ENCODE data around the gene MAP3K14. TPM values are rescaled to one million over a fixed set of nuclear protein-coding genes. Genes with fewer than 3 reads are reported as not detected.
"Not testable (repeated sequence)": the region's sequence is repeated elsewhere in the genome, so short reads cannot be mapped to it uniquely, and the experiment has no call there.

Gene MAP3K14
- total and polyA plus RNA-seq, 5 donors = 10.8 to 17.1 (median 15.0) TPM

- intact Hi-C loops (cut with DNase I) = no loop called here
- WGBS = 68% methylated on average over 6 of the region's 6 CpGs
- DNase-seq (no peak), ATAC-seq (no peak)
- H3K27me3 ChIP-seq (ENCODE audit: control insufficient read depth, insufficient read depth) = no peaks in the 10 kb centered on the region
- H3K4me3 ChIP-seq (ENCODE audit: low read length) = no peak overlapping the region
- H3K27ac ChIP-seq (ENCODE audit: low read length) = no peak overlapping the region
- no peaks in the 10 kb centered on the region for H3K4me1 ChIP-seq (ENCODE audit: control insufficient read depth, insufficient read depth, low read length)
- no peaks in the 10 kb centered on the region for H3K9me3 ChIP-seq (ENCODE audit: control insufficient read depth, low read length)
Observed at GRCh38 chr17:45347444-45347843, 30.6 kb upstream of the MAP3K14 start.

GRCh38 chr17:45346216-45347015 is 29.6 kb upstream of the MAP3K14 start:
- ATAC-seq (peak; percentile 54 to 63), DNase-seq (peak; percentile 45 to 76 (median 67))
- intact Hi-C loops (cut with DNase I) = no loop called here
- H3K27me3 ChIP-seq (ENCODE audit: control insufficient read depth, insufficient read depth) = no peaks in the 10 kb centered on the region
- H3K4me3 ChIP-seq (ENCODE audit: low read length) = no peak overlapping the region
- no peaks in the 10 kb centered on the region for H3K4me1 ChIP-seq (ENCODE audit: control insufficient read depth, insufficient read depth, low read length)
- peak overlapping the region; percentile 50 for H3K27ac ChIP-seq (ENCODE audit: low read length)
- no peaks in the 10 kb centered on the region for H3K9me3 ChIP-seq (ENCODE audit: control insufficient read depth, low read length)
- WGBS = 60% methylated on average over 13 of the region's 13 CpGs

- H3K27me3 ChIP-seq (ENCODE audit: control insufficient read depth, insufficient read depth) = no peaks in the 10 kb centered on the region
- H3K9me3 ChIP-seq (ENCODE audit: control insufficient read depth, low read length) = no peaks in the 10 kb centered on the region
- no peaks in the 10 kb centered on the region for H3K4me1 ChIP-seq (ENCODE audit: control insufficient read depth, insufficient read depth, low read length)
- 24% methylated on average over 3 of the region's 3 CpGs for WGBS
- peak overlapping the region; percentile 57 for H3K27ac ChIP-seq (ENCODE audit: low read length)
- no peak overlapping the region for H3K4me3 ChIP-seq (ENCODE audit: low read length)
- ATAC-seq (peak; percentile 76 to 81), DNase-seq (peak in 2 of 3 donors; percentile 33 to 65)
- intact Hi-C loops (cut with DNase I) = no loop called here
Observed at GRCh38 chr17:45345554-45346215, 28.9 kb upstream of the MAP3K14 start.

GRCh38 chr17:45345246-45345553 is 28.4 kb upstream of the MAP3K14 start:
- intact Hi-C loops (cut with DNase I) = no loop called here
- H3K4me1 ChIP-seq (ENCODE audit: control insufficient read depth, insufficient read depth, low read length) = no peaks in the 10 kb centered on the region
- ATAC-seq = peak in 1 of 2 donors; percentile 55
- peak; percentile 51 to 78 (median 65) for DNase-seq
- no peak overlapping the region for H3K4me3 ChIP-seq (ENCODE audit: low read length)
- WGBS = 64% methylated on average over 3 of the region's 3 CpGs
- H3K27me3 ChIP-seq (ENCODE audit: control insufficient read depth, insufficient read depth) = no peaks in the 10 kb centered on the region
- no peaks in the 10 kb centered on the region for H3K9me3 ChIP-seq (ENCODE audit: control insufficient read depth, low read length)
- peak overlapping the region; percentile 57 for H3K27ac ChIP-seq (ENCODE audit: low read length)

DNA sequence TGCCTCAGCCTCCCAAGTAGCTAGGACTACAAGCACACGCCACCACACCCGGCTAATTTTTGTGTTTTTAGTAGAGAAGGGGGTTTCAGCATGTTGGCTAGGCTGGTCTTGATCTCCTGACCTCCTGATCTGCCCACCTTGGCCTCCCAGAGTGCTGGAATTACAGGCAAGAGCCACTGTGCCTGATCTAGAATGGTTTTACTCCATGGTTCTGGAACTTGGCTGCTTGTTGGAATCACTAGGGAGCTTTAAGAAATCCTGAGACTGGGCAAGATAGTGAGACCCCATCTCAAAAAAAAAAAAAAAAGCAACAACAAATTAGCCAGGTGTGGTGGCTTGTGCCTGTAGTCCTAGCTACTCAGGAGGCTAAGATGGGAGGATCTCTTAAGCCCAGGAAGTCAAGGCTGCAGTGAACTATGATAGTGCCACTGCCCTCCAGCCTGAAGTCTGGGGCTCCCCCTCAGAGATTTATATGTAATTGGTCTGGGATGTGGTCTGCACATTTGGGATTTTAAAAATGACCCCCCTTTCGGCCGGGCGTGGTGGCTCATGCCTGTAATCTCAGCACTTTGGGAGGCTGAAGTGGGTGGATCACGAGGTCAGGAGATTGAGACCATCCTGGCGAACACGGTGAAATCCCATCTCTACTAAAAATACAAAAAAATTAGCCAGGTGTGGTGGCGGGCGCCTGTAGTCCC is 27.3 kb upstream of the MAP3K14 start:
- H3K9me3 ChIP-seq (ENCODE audit: control insufficient read depth, low read length); DNase-seq; H3K27ac ChIP-seq (ENCODE audit: low read length); H3K27me3 ChIP-seq (ENCODE audit: control insufficient read depth, insufficient read depth); ATAC-seq; H3K4me3 ChIP-seq (ENCODE audit: low read length); H3K4me1 ChIP-seq (ENCODE audit: control insufficient read depth, insufficient read depth, low read length): not testable (repeated sequence)
- intact Hi-C loops (cut with DNase I) = loop anchor here in 1 of 4 donors (2.0 kb wide), 1 partner anchor 19 kb away; no protein-coding TSS in a partner anchor
- 94% methylated on average over 10 of the region's 10 CpGs for WGBS

DNA sequence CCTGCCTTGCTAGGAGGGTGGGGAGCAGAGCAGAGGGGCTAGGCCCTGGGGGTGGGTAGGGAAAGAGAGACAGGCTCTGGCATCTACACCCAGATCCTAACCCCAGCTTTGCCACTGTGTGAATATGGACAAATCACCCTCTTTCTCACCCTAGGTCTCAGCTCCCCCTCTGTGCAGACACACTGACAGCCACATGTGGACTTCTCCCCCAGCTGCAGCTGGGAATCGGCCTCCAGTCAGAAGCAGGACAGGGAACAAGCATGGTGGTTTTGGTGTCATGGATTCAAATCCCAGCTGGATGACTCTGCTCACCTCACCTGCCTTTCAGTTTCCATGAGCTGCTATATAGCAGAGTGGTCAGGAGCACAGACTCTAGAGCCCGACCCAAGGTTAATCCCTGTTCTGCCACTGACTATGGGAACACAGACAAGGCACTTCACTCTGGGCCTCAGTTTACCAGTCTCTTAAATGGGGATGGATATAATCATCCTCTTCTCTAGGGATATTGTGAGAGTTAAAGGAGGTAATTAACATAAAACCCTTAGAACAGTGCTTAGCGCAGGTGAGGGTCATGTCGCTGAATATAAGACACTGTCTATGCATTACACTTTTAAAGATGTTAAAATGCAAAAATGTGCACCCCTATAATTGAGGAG is 26.2 kb upstream of the MAP3K14 start:
- no peak overlapping the region for H3K27ac ChIP-seq (ENCODE audit: low read length)
- no peak for DNase-seq

DNA sequence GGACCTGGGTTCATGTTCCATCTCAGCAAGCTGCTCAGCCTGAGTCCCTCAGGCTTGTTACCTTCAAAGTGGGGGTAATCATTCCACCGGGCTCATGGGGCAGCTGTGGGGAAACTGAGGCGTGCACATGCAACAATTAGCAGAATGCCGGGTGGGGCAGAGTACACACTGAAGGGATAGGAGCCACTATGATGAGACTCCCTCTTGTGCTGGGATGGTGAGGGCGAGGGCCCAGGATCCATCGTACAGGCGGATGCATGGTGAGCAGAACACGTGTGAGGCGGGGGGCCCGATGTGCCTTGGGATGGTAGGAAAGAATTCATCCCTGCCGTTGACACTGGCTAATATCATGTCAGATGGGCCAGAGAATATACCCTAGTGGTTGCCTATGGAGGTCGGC is 25.5 kb upstream of the MAP3K14 start:
- Histone ChIP-seq H3K9me3 (ENCODE audit: control insufficient read depth, low read length) (no peaks in the 10 kb centered on the region), H3K4me3 (ENCODE audit: low read length) (no peak overlapping the region), H3K27me3 (ENCODE audit: control insufficient read depth, insufficient read depth) (no peaks in the 10 kb centered on the region), H3K27ac (ENCODE audit: low read length) (no peak overlapping the region), H3K4me1 (ENCODE audit: control insufficient read depth, insufficient read depth, low read length) (peaks cover 6% of the 10 kb centered on the region)
- no peak for ATAC-seq
- intact Hi-C loops (cut with DNase I) = loop anchor here in 1 of 4 donors (2.0 kb wide), 1 partner anchor 20 kb away; no protein-coding TSS in a partner anchor
- WGBS = 95% methylated on average over 11 of the region's 11 CpGs
- DNase-seq = no peak

More for the DNA sequence above, 26.2 kb upstream of the MAP3K14 start:
- peaks cover 4% of the 10 kb centered on the region for H3K4me1 ChIP-seq (ENCODE audit: control insufficient read depth, insufficient read depth, low read length)
- intact Hi-C loops (cut with DNase I) = loop anchor here in 1 of 4 donors (2.0 kb wide), 1 partner anchor 20 kb away; no protein-coding TSS in a partner anchor
- H3K27me3 ChIP-seq (ENCODE audit: control insufficient read depth, insufficient read depth) = no peaks in the 10 kb centered on the region
- no peak overlapping the region for H3K4me3 ChIP-seq (ENCODE audit: low read length)
- 96% methylated on average over 4 of the region's 4 CpGs for WGBS
- ATAC-seq = no peak
- H3K9me3 ChIP-seq (ENCODE audit: control insufficient read depth, low read length) = no peaks in the 10 kb centered on the region

- H3K27ac ChIP-seq (ENCODE audit: low read length) = peak overlapping the region; percentile 45
- ATAC-seq (peak; percentile 64 to 83), DNase-seq (peak; percentile 85 to 93 (median 85))
- intact Hi-C loops (cut with DNase I) = loop anchor here in 1 of 4 donors (2.0 kb wide), 1 partner anchor 21 kb away; no protein-coding TSS in a partner anchor
- H3K4me3 ChIP-seq (ENCODE audit: low read length) = no peak overlapping the region
- 38% methylated on average over 14 of the region's 14 CpGs for WGBS
- peaks cover 6% of the 10 kb centered on the region for H3K4me1 ChIP-seq (ENCODE audit: control insufficient read depth, insufficient read depth, low read length)
- no peaks in the 10 kb centered on the region for H3K27me3 ChIP-seq (ENCODE audit: control insufficient read depth, insufficient read depth)
- no peaks in the 10 kb centered on the region for H3K9me3 ChIP-seq (ENCODE audit: control insufficient read depth, low read length)
Observed at GRCh38 chr17:45341533-45342158, 24.8 kb upstream of the MAP3K14 start.

- H3K27ac ChIP-seq (ENCODE audit: low read length) = no peak overlapping the region
- no peaks in the 10 kb centered on the region for H3K9me3 ChIP-seq (ENCODE audit: control insufficient read depth, low read length)
- no peaks in the 10 kb centered on the region for H3K27me3 ChIP-seq (ENCODE audit: control insufficient read depth, insufficient read depth)
- no peak overlapping the region for H3K4me3 ChIP-seq (ENCODE audit: low read length)
- peaks cover 6% of the 10 kb centered on the region for H3K4me1 ChIP-seq (ENCODE audit: control insufficient read depth, insufficient read depth, low read length)
- intact Hi-C loops (cut with DNase I) = no loop called here
- WGBS = 89% methylated on average over 8 of the region's 8 CpGs
- no peak for DNase-seq
- ATAC-seq = no peak
Observed at GRCh38 chr17:45339646-45340605, 23.1 kb upstream of the MAP3K14 start.

All from right cardiac atrium (tissue), 5 donors.